GM19351 (cell line): ENCODE measurements around the gene CYB5A.

Experiments
- ATAC-seq: cut with Tn5 transposase; IDR thresholded peaks from one replicate; pipeline ENCODE4 v1.9.1; 2021; ENCODE audit warnings: mild to moderate bottlenecking, moderate library complexity; ENCODE audit not compliant: unreplicated experiment

Gene CYB5A

DNA sequence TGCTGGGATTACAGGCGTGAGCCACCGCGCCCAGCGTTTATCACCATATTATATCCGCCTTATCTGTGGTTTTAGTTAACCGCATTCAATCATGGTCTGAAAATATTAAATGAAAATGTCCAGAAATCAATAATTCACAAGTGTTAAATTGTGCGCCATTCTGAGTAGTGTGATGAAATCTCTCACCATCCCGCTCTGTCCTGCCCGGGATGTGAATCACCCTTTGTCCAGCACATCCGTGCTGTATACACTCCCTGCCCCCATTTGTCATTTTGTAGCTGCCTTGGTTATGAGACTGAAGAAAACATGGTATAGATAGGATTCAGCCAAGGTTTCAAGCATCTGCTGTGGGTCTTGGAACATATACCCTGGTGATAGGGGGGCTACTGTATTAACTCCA, 72.7 kb downstream of the CYB5A start:
- no peak for ATAC-seq

DNA sequence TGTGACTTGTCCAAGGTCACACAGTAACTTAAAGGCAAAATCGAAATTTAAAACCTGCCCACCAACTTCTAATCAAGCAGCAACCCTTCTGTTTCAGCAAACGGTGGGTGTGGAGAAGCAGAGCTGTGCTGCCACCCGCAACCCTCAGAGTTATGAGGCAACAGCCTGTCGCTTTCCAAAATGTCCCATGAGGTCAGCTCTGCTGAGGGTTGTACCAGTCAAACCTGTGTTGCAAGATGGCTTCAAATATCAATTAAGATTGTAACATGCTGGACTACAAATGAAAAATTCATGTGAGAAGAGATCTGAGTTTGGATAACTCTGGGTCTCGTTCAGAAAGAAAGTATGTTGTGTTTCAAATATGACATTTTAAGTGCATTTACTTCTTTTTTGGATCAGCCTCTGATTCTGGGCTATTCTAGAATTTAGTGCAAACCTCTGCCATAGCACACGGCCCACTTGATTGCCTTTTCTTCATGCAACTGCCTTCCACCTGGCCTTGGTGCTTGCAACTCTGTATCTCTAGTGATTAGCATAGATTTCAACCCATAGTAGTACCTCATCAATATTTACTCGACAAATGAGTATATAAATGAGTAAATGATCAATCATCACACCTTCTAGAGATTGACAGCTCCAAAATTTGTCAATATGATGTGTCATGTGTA, 74.2 kb downstream of the CYB5A start:
- no peak for ATAC-seq

DNA sequence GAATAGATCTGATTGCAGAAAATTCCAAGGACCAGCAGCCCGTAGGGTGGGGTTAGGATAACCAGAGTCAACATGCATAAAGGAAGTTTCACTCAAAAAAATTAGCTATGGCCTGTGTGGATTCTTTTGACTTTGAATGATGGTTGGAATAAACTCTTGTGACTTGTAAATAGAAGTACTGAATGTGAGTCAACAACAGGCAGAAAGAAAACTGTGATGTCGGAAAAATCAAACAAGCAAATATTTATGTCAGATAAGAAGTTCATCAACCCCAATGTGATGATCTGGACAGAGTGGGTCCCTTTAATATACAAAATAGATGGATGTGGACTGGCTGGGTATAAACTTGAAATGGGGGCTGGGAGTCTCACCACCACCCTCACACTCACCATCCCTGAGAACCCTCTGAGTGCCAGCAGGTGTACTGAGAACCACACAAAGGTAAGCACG, 75.1 kb downstream of the CYB5A start:
- ATAC-seq = no peak

DNA sequence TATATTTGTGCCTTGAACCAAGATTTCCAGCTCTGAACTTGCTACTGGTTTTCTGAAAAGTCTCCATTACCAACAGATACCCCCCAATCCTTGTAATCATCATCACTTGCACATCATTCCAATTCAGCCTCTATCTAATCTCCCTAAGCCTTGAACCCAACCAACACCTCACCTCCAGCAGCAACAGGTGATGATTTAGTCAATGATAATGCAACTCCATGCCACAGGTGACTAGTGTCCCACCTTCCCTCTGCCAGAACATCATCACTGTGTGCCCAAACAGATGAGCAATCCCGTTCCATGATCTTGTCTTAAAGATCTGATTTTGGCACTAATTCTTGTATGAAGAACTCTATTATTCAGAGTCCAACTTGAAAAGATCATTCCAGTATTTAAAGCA, 75.9 kb downstream of the CYB5A start:
- ATAC-seq = no peak

DNA sequence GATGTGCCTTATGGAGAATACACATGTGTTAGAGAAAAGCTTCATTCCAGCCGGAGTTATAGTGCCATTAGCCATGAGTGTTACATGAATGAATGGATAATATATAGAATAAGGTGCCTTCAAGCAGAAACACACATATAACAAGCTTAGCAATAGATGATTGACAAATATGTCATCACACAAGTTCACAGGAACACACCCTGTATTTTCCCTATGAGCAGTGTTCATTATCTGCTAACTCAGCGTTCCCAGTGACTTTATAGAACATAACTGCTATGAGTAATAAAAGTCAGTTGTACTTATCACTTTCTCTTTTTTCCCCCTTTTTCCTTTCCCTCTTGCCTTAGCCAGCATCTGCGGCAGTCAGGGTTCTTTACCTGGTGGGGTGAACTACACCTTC, 78.3 kb downstream of the CYB5A start:
- ATAC-seq = no peak

DNA sequence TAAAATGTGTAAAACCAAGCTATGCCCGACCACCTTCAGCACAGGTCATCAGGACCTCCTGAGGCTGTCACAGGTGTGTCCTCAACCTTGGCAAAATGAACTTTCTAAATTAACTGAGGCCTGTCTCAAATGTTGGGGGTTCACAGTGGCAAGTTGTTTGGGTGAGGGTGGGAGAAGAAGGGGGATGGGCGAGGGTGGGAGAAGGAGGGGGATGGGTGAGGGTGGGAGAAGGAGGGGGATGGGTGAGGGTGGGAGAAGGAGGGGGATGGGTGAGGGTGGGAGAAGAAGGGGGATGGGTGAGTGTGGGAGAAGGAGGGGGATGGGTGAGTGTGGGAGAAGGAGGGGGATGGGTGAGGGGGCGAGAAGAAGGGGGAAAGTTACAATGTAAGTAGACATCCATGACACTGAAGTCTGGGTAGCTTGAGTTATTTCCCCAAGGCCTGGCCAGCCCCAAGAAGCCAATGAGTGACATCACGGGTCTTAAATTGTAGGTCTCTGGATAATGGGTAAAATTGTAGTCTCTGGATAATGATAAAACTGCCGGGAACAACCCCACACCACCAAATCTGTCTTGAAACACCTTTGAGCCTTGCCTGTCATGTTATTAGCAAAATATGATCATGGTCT, 87.1 kb downstream of the CYB5A start:
- ATAC-seq = no peak

DNA sequence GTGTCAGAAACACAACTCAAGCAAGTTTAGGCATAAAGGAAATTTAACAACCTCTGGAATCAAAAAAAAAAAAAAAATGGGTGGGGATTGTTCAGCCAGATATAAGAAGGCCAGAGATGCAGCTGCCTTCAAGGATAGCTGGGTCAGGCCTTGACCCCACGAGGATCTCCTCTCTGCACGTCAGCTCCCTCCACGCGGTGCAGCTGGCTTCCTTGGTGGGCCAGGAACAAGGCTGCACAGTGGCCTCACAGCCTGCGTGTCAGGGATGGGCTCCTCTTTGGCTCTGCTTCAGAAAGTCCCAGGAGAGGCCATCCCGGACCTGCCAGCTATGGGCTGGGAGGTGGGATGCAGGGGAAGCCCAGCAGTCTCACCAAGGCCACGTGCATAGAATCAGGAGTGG, 88.0 kb downstream of the CYB5A start:
- ATAC-seq = no peak
